Measurements from ENCODE around the gene SLC15A2. TPM values are rescaled to one million over a fixed set of nuclear protein-coding genes. Genes with fewer than 3 reads are reported as not detected.

SLC15A2 gene
- polyA plus RNA-seq, 1 donor (not counting 4 experiments of a cell fraction or from before 2014, with no cell fraction given) = 2.6 TPM

DNA sequence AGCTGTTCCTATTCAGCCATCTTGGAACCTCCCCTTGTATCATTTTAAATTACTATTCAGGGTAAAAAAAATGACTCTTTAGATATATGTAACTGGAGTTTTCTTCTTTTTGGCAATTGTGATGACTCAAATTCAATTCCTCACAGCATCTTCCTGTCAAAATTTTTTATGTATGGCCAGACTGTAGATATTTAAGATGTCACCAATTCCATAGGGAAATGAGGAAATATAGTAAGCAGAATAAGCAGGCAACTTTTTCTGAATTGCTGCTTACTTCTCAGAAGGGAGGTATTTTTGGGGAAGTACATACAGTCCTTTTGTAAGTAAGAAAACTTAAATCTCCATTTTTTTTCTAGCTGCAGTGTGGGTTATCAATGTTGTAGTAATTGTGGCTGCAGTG, 30.4 kb upstream of the SLC15A2 start:
- Histone ChIP-seq H3K9ac (ENCODE audit: control insufficient read depth, extremely low read depth, insufficient read depth, low read length) (no peak overlapping the region), H4K20me1 (ENCODE audit: control insufficient read depth, extremely low read depth, insufficient read depth, low read length) (no peaks in the 10 kb centered on the region), H3K4me1 (ENCODE audit: control insufficient read depth, extremely low read depth, insufficient read depth, low read length) (no peaks in the 10 kb centered on the region), H3K27ac (ENCODE audit: control insufficient read depth, insufficient read depth, low read length) (no peak overlapping the region), H3K27me3 (ENCODE audit: control insufficient read depth, extremely low read depth, insufficient read depth, low read length) (no peaks in the 10 kb centered on the region), H3K36me3 (ENCODE audit: control insufficient read depth in 2 of 2, extremely low read depth in 1 of 2, insufficient read depth in 2 of 2, low read length in 2 of 2) (no peaks in the 10 kb centered on the region), H3K4me3 (ENCODE audit: control insufficient read depth in 2 of 3, extremely low read depth in 1 of 3, insufficient read depth in 2 of 3, low read depth in 1 of 3, low read length in 3 of 3) (no peak overlapping the region), H3K9me3 (ENCODE audit: control insufficient read depth, low read depth, low read length) (no peaks in the 10 kb centered on the region), H3K79me2 (ENCODE audit: control insufficient read depth, insufficient read depth, low read length) (no peaks in the 10 kb centered on the region), H3K9me1 (ENCODE audit: control insufficient read depth, extremely low read depth, insufficient read depth, low read length) (no peaks in the 10 kb centered on the region), H2AFZ (ENCODE audit: control insufficient read depth, low read length) (no peak overlapping the region), H3K4me2 (ENCODE audit: control insufficient read depth, extremely low read depth, insufficient read depth, low read depth, low read length) (no peak overlapping the region)
- FAIRE-seq (no peak), DNase-seq (ENCODE audit: low read depth, low spot score) (no peak)
- dilution Hi-C loops (cut with MboI; ENCODE audit: extremely low pct_ligation_motif_present, low sequenced_read_pairs) = no loop called here
- TF ChIP-seq, protein P1, sequence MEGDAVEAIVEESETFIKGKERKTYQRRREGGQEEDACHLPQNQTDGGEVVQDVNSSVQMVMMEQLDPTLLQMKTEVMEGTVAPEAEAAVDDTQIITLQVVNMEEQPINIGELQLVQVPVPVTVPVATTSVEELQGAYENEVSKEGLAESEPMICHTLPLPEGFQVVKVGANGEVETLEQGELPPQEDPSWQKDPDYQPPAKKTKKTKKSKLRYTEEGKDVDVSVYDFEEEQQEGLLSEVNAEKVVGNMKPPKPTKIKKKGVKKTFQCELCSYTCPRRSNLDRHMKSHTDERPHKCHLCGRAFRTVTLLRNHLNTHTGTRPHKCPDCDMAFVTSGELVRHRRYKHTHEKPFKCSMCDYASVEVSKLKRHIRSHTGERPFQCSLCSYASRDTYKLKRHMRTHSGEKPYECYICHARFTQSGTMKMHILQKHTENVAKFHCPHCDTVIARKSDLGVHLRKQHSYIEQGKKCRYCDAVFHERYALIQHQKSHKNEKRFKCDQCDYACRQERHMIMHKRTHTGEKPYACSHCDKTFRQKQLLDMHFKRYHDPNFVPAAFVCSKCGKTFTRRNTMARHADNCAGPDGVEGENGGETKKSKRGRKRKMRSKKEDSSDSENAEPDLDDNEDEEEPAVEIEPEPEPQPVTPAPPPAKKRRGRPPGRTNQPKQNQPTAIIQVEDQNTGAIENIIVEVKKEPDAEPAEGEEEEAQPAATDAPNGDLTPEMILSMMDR (optimal IDR thresholded peaks at IDR 0.05 in 1 of 3, IDR thresholded peaks at IDR 0.05 in 1 of 3, conservative IDR thresholded peaks at IDR 0.05 in 1 of 3; ENCODE audit: extremely low read depth in 1 of 3, insufficient read depth in 2 of 3, low read length in 3 of 3) = no peak
- TF ChIP-seq EZH2 (IDR thresholded peaks at IDR 0.05; ENCODE audit: low read length) = no peak

DNA sequence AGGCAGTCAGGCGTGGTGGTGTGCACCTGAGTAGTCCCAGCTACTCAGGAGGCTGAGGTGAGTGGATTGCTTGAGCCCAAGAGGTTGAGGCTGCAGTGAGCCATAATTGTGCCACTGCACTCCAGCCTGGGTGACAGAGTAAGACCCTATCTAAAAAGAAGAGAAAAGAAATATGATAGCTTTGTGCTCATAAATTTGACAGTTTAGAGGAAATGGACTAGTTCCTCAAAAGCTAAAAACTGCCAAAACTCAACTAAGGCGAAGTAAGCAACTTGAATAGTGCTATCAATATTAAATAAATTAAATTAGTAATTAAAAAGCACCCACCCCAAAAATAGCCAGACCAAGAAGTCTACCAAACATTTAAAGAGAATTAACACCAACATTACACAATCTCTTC, 24.5 kb upstream of the SLC15A2 start:
- no peak for FAIRE-seq

More for the DNA sequence above, 24.5 kb upstream of the SLC15A2 start:
- TF ChIP-seq, protein P1 (optimal IDR thresholded peaks at IDR 0.05 in 1 of 3, IDR thresholded peaks at IDR 0.05 in 1 of 3, conservative IDR thresholded peaks at IDR 0.05 in 1 of 3; ENCODE audit: extremely low read depth in 1 of 3, insufficient read depth in 2 of 3, low read length in 3 of 3) = no peak
- Histone ChIP-seq H3K4me2 (ENCODE audit: control insufficient read depth, extremely low read depth, insufficient read depth, low read depth, low read length) (no peak overlapping the region), H3K4me3 (ENCODE audit: control insufficient read depth in 2 of 3, extremely low read depth in 1 of 3, insufficient read depth in 2 of 3, low read depth in 1 of 3, low read length in 3 of 3) (no peak overlapping the region), H3K36me3 (ENCODE audit: control insufficient read depth in 2 of 2, extremely low read depth in 1 of 2, insufficient read depth in 2 of 2, low read length in 2 of 2) (no peaks in the 10 kb centered on the region), H3K79me2 (ENCODE audit: control insufficient read depth, insufficient read depth, low read length) (no peaks in the 10 kb centered on the region), H3K27ac (ENCODE audit: control insufficient read depth, insufficient read depth, low read length) (no peak overlapping the region), H3K27me3 (ENCODE audit: control insufficient read depth, extremely low read depth, insufficient read depth, low read length) (no peaks in the 10 kb centered on the region), H3K4me1 (ENCODE audit: control insufficient read depth, extremely low read depth, insufficient read depth, low read length) (no peaks in the 10 kb centered on the region), H2AFZ (ENCODE audit: control insufficient read depth, low read length) (no peak overlapping the region), H3K9me1 (ENCODE audit: control insufficient read depth, extremely low read depth, insufficient read depth, low read length) (no peaks in the 10 kb centered on the region), H3K9ac (ENCODE audit: control insufficient read depth, extremely low read depth, insufficient read depth, low read length) (no peak overlapping the region), H3K9me3 (ENCODE audit: control insufficient read depth, low read depth, low read length) (no peaks in the 10 kb centered on the region), H4K20me1 (ENCODE audit: control insufficient read depth, extremely low read depth, insufficient read depth, low read length) (no peaks in the 10 kb centered on the region)
- no peak for DNase-seq (ENCODE audit: low read depth, low spot score)
- dilution Hi-C loops (cut with MboI; ENCODE audit: extremely low pct_ligation_motif_present, low sequenced_read_pairs) = no loop called here
